GM19324 (cell line): Measurements from ENCODE around the gene HOXA1.
"Not testable (repeated sequence)": the region's sequence is repeated elsewhere in the genome, so short reads cannot be mapped to it uniquely, and the experiment has no call there.

Experiments used
- ATAC-seq: cut with Tn5 transposase; IDR thresholded peaks from one replicate; pipeline ENCODE4 v1.9.1; 2021; ENCODE audit warnings: mild to moderate bottlenecking, moderate library complexity; ENCODE audit not compliant: unreplicated experiment, low FRiP score

HOXA1 gene

GRCh38 chr7:27062946-27063345, 32.9 kb downstream of the HOXA1 start:
- ATAC-seq, result no peak

- no peak for ATAC-seq
Observed at GRCh38 chr7:27053153-27053552, 42.6 kb downstream of the HOXA1 start.

GRCh38 chr7:27051451-27051850, 44.3 kb downstream of the HOXA1 start:
- no peak for ATAC-seq

- no peak for ATAC-seq
Observed at GRCh38 chr7:27048438-27048837, 47.4 kb downstream of the HOXA1 start.

GRCh38 chr7:27046854-27047549, 48.8 kb downstream of the HOXA1 start:
- no peak for ATAC-seq

GRCh38 chr7:27045972-27046371, 49.8 kb downstream of the HOXA1 start:
- ATAC-seq, result not testable (repeated sequence)

- ATAC-seq, result not testable (repeated sequence)
Observed at GRCh38 chr7:27045066-27045465, 50.7 kb downstream of the HOXA1 start.
